ENCODE measurements around the gene SAMSN1. TPM values are rescaled to one million over a fixed set of nuclear protein-coding genes. Genes with fewer than 3 reads are reported as not detected.
"Not testable (repeated sequence)": the region's sequence is repeated elsewhere in the genome, so short reads cannot be mapped to it uniquely, and the experiment has no call there.

The SAMSN1 gene
- polyA plus RNA-seq, 4 donors = 3.1 to 7.3 (median 5.2) TPM

DNA sequence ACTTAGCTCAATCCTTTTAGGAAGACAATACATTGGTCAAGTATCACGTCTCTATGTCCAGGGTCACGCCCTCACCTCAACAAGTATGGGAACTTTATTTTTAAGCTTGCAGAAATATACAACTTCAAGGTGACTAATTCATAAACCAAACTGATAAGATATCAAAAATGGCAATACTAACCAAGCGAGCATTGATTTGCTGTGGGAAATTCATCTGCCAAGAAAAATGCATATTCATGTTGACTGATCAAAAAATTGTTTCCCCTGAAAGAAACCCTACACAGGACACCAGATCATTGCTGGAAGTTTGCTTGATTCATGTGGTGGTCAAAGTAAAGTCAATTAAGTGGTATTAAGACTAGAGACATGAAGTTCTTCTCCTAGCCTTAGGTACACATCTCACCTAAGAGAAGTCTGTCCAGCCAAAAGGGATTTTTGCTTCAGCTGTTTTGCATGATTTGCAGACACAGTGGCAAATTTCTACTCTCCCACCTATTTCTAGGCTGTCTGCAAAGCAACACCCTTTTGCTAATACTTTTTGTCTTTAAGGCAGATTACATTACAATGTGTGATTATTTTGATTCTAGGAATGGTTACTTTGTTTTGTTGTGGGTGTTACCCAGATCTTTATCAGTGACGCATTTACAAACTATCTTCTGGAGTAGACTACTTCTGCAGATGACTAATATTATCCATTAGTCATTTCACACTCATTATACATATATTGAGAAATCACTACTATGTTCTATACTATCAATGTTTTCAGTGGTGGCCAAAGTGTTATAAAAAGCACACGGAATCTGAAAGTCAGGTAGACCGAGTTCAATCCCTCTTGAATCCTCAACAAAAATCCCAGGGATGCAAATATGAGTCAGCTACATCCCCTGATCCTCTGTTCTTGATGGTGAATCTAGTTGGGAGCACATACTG is 12.4 kb downstream of the SAMSN1 start:
- no peak for DNase-seq (ENCODE audit: low read depth in 4 of 4, low spot score in 3 of 4)

GRCh38 chr21:14531757-14532316 is 14.3 kb downstream of the SAMSN1 start:
- DNase-seq (ENCODE audit: low read depth in 4 of 4, low spot score in 3 of 4) = peak in 3 of 4 donors; percentile 15 to 36 (median 23)

DNA sequence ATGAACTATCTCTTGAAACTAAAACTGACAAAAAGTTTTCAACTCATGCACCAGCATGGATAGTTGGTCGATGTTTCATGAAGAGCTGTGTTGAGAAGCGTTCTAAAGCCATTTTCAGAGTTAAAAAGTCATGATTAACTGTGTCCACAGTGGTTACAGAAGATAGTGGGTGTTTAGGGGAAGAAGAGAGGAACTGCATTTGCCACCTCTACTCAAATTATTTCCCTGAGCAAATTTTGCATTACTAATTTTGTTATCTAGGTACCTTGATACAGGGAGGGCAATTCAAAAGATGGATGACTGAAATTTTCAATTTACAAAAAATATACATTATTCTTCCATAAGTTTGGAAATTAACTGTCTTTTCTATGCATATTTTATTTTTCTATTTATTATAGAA is 15.5 kb downstream of the SAMSN1 start:
- DNase-seq (ENCODE audit: low read depth in 4 of 4, low spot score in 3 of 4) = no peak

DNA sequence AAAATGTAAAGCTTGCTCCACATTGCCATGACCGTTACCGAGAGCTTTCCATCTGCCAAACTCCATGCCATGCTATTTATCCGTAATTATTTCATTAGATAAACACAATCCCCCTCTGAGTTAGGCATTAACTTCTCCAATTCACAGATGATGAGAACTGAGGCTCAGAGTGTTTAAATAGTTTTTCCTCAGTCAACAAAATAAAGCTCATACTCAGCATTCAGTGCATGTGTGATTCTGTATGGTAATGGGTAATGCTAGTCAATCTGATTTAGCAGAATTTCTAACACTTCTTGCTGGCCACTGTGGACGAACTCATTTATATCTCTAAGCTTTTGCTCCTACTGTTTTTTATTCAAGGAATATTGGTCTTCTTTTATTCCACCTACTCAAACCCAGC is 17.3 kb downstream of the SAMSN1 start:
- no peak for DNase-seq (ENCODE audit: low read depth in 4 of 4, low spot score in 3 of 4)

DNA sequence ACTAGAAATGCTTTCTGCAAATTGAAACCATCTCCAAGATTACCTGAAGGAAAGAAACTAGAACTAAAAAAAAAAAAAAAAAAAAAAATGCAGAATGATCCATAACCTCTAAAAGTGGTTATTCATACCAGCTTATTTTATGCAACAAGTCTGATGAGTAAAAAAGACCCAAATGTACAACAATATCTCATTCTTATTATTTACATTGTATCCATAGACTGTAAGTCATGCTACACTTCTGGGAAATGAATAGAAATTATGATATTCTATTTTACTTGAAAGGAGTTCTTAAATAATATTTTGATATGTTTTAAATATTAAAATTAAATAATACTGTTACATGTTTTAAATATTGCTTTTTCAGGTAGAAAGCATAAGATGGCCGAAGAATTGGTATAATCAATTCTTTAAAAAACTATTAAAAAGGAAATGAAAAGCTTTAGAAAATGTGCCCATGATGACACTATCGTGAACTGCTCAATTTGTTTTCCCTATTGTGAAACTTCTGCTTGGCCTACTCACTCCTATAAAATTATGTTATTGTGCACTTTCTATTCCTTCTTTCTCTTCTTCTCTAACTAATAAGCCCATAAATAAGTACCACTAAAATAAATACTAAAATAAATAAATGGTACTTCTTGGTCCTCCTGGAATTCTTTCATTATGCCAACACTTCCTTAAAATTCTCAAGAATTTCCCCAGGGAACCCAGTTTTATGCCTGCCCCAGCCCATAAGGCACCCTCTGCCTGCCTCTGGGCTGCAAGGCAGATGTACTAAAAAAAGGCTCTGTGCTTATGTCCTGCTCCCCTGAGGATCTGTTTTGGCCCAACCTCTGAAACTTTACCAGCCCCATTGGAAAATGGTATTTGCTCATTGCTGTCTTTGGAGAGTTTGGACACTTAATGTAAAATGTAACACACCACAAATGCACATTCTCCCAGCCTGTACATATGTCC is 18.1 kb downstream of the SAMSN1 start:
- DNase-seq (ENCODE audit: low read depth in 4 of 4, low spot score in 3 of 4) = no peak

GRCh38 chr21:14526836-14527695 is 19.0 kb downstream of the SAMSN1 start:
- DNase-seq (ENCODE audit: low read depth in 4 of 4, low spot score in 3 of 4) = no peak

DNA sequence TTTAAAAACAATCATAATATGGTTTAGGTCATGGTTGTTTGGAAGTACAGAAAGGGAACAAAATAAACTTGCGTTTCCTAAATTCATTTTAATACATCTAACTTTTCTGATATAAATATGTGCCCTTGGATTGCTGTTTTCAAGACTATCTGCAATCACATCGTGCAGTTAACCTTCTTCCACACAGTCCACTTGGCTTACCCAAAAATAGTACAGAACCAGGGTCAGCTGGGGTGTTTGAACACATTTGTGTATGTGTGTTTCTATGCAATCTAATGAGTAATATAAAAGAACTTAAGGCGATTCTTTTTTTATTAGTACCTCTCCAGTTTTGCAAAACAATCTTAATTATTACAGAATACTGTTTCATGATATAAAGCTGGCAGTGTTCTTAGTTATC is 19.9 kb downstream of the SAMSN1 start:
- no peak for DNase-seq (ENCODE audit: low read depth in 4 of 4, low spot score in 3 of 4)

GRCh38 chr21:14523234-14523633 is 22.9 kb downstream of the SAMSN1 start:
- no peak for DNase-seq (ENCODE audit: low read depth in 4 of 4, low spot score in 3 of 4)

DNA sequence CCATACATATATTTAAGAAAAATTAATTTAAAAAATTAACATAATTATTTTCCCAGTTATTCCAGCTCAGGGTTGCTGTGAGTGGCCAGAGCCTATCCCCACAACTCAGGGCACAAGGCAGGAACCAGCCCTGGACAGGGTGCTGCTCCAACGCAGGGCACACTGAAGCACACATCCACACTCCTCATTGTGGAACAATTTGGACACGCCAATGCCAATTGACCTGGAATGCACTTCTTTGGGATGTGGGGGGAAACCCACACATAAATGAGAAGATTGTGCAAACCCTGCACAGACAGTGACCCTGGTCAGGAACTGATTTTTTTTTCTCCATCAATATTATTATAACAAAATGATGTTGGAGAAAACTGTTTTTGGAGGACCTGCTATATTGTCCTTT is 23.4 kb downstream of the SAMSN1 start:
- no peak for DNase-seq (ENCODE audit: low read depth in 4 of 4, low spot score in 3 of 4)

DNA sequence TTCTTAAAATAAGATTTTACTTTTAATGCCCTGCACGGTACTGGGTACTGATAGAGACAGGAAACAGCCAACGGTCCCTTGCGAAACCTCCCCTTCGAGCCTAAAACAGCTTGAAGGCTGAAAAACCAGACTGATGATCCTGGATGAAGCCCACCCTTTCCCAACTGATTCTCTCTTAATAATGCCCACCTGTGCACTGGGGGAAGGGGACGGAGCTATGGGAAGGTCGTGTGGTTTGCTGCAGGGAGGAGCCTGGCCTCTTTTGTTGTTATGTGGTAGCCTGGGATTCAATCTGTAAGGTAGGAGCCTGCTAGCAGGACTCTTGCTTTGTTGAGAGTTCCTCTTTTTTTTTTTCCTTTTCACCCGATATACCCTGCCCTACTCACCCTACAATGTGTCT is 25.6 kb downstream of the SAMSN1 start:
- DNase-seq (ENCODE audit: low read depth in 4 of 4, low spot score in 3 of 4) = no peak

- DNase-seq (ENCODE audit: low read depth in 4 of 4, low spot score in 3 of 4) = no peak
Observed at GRCh38 chr21:14519000-14519399, 27.1 kb downstream of the SAMSN1 start.

DNA sequence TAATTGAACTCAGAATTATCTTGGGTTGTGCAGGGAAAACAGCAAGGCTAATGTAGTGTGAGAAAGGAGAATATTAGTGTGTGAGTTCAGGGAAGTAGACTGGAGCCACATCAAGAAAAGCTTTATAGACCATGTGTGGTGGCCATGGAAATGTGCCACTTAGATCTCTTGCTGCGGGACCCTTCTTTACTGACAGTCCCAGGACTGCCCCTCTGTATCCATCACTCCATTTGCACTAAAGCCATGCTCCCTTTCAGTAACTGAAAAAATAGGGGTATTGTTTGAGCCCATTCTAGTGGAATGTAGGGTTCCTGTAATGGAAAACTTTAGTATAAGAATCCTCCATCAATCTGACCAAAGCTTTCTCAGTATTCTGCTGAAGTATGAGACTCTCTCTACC is 32.3 kb downstream of the SAMSN1 start:
- DNase-seq (ENCODE audit: low read depth in 4 of 4, low spot score in 3 of 4) = no peak

GRCh38 chr21:14506859-14507457 is 39.2 kb downstream of the SAMSN1 start:
- DNase-seq (ENCODE audit: low read depth in 4 of 4, low spot score in 3 of 4) = not testable (repeated sequence)

- DNase-seq (ENCODE audit: low read depth in 4 of 4, low spot score in 3 of 4) = no peak
Observed at GRCh38 chr21:14500873-14501272, 45.2 kb downstream of the SAMSN1 start.

- no peak for DNase-seq (ENCODE audit: low read depth in 4 of 4, low spot score in 3 of 4)
Observed at GRCh38 chr21:14499316-14499715, 46.8 kb downstream of the SAMSN1 start.

DNA sequence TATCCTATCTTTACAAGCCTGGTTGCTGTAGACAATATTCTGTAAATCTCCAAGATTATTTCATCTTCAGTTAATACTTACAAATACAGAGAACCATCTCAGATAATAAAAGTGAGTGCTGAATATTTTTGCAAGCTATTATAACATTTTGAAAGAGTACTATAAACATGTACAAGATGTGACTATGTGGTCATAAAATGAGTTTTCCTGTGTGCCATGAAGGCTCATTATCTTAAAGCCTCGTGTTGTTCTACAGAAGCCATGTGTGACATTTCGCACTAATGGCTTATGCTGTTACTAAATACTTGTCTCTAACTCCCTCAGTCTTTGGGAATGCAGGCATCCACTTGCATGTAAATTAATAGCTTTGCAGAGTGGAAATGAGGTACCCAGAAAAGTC is 48.3 kb downstream of the SAMSN1 start:
- no peak for DNase-seq (ENCODE audit: low read depth in 4 of 4, low spot score in 3 of 4)

- no peak for DNase-seq (ENCODE audit: low read depth in 4 of 4, low spot score in 3 of 4)
Observed at GRCh38 chr21:14495075-14495474, 51.0 kb downstream of the SAMSN1 start.

DNA sequence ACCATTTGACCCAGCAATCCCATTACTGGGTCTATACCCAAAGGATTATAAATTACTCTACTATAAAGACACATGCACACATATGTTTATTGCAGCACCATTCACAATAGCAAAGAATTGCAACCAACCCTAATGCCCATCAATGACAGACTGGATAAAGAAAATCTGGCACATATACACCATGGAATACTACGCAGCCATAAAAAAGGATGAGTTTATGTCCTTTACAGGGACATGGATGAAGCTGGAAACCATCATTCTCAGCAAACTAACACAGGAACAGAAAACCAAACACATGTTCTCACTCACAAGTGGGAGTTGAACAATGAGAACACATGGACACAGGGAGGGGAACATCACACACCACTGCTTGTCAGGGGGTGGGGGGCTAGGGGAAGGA is 51.9 kb downstream of the SAMSN1 start:
- DNase-seq (ENCODE audit: low read depth in 4 of 4, low spot score in 3 of 4) = not testable (repeated sequence)

DNA sequence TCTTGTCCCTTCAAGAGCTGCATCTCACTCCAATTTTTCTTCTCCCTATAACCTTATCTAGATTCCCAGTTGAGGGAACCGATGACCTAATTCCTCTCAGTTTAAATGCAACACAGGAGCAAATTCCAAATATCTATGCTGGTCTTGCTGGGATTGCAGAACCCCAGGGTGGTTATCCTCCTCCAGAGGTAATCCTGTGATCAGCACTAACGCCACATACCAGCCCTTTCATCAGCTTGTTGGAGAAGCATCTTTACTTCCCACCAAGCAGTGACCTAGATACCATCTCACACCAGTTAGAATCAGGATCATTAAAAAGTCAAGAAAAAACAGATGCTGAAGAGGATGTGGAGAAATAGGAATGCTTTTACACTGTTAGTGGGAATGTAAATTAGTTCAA is 52.4 kb downstream of the SAMSN1 start:
- no peak for DNase-seq (ENCODE audit: low read depth in 4 of 4, low spot score in 3 of 4)

DNA sequence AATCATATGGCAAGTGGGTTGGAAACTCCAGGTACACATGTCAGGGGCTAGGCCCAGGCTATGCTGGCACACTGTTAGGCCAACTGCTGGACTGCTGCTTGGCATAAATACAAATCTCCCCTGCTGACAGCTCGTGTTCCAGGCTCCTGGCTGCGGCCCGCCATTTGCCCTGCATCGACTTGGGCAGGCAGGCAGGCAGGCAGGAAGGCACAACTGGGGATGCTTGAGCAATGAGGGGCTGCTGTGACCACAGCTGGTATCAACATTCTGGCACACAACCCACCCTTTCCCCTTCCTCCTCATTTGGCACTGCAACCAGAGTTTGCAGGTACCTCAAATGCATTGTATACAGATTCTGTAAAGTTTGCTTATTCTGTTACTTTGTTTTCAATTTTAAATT is 53.2 kb downstream of the SAMSN1 start:
- DNase-seq (ENCODE audit: low read depth in 4 of 4, low spot score in 3 of 4) = no peak

All from right renal pelvis (tissue), 4 donors.